Uterus (tissue), 4 donors: ENCODE measurements around the gene SSTR4. TPM values are rescaled to one million over a fixed set of nuclear protein-coding genes. Genes with fewer than 3 reads are reported as not detected.

Experiments
- DNase-seq, 2 donors: peaks; one replicate each; pipeline ENCODE4 v3.0.0-alpha.2; 2019 to 2020
- H3K27ac ChIP-seq, 2 donors: fragments of 200-600 bp; sonication (generic); 1 replicate in 1 of 2; 2 replicates in 1 of 2; pipeline ENCODE4 v1.5.1; 2016 to 2018
- H3K27me3 ChIP-seq, 2 donors: fragments of 200-600 bp; sonication (generic); one replicate each; pipeline ENCODE4 v1.5.1; 2018 to 2019; ENCODE audit warnings: control low read depth in 1 of 2
- H3K36me3 ChIP-seq, 2 donors: fragments of 200-600 bp; sonication (generic); one replicate each; pipeline ENCODE4 v1.5.1; 2019; ENCODE audit warnings: control low read depth in 1 of 2
- H3K4me1 ChIP-seq, 2 donors: fragments of 200-600 bp; sonication (generic); one replicate each; pipeline ENCODE4 v1.5.1; 2018 to 2019; ENCODE audit warnings: control low read depth in 1 of 2
- H3K4me3 ChIP-seq, 2 donors: fragments of 200-600 bp; sonication (generic); 1 replicate in 1 of 2; 2 replicates in 1 of 2; pipeline ENCODE4 v1.5.1; 2018 to 2019; ENCODE audit warnings: mild to moderate bottlenecking in 1 of 2
- H3K9me3 ChIP-seq, 2 donors: fragments of 200-600 bp; sonication (generic); one replicate each; pipeline ENCODE4 v1.5.1; 2019; ENCODE audit warnings: control low read depth in 1 of 2
- CTCF ChIP-seq, 4 experiments: fragments of 200-600 bp in 2 of 4; fragments of 450-650 bp in 2 of 4; sonication (generic) in 2 of 4; IDR thresholded peaks; one replicate each; pipeline ENCODE4 v1.5.1; 2016 to 2019; ENCODE audit warnings: antibody characterized with exemption in 4 of 4, mild to moderate bottlenecking in 2 of 4, moderate library complexity in 1 of 4
- POLR2A ChIP-seq, 2 donors: fragments of 450-650 bp; IDR thresholded peaks; one replicate each; pipeline ENCODE4 v1.6.1; 2016; ENCODE audit warnings: antibody characterized with exemption in 2 of 2, mild to moderate bottlenecking in 1 of 2, moderate library complexity in 1 of 2
- intact Hi-C: fragments of 100-400 bp; cut with DNase I; formaldehyde crosslinking; loops from one replicate; pipeline ENCODE4 v1.15.1; 2023; ENCODE audit warnings: low total_unique reads
- total RNA-seq, 4 donors: library from RNA; depleted of rRNA in 3 of 4; stranded (reverse); fragments of >200 nt in 3 of 4; gene quantifications; one replicate each; pipeline versions ENCODE4 v1.1.0 to v1.2.4, GENCODE V29; 2014 to 2023
- donor health status: DM: yes; HTN: yes; CAD: no.

Gene SSTR4
- total RNA-seq, 4 donors from 2014 or later, result not detected

GRCh38 chr20:23028392-23028791 lies 6.7 kb upstream of the SSTR4 start:
- Histone ChIP-seq H3K27me3 (no peaks in the 10 kb centered on the region), H3K36me3 (no peaks in the 10 kb centered on the region), H3K4me3 (no peak overlapping the region), H3K27ac (no peak overlapping the region), H3K4me1 (no peaks in the 10 kb centered on the region), H3K9me3 (no peaks in the 10 kb centered on the region)
- TF ChIP-seq POLR2A (IDR thresholded peaks at IDR 0.05) (no peak), CTCF (IDR thresholded peaks at IDR 0.05) (no peak)
- intact Hi-C loops, result no loop called here
- DNase-seq, result no peak

DNA sequence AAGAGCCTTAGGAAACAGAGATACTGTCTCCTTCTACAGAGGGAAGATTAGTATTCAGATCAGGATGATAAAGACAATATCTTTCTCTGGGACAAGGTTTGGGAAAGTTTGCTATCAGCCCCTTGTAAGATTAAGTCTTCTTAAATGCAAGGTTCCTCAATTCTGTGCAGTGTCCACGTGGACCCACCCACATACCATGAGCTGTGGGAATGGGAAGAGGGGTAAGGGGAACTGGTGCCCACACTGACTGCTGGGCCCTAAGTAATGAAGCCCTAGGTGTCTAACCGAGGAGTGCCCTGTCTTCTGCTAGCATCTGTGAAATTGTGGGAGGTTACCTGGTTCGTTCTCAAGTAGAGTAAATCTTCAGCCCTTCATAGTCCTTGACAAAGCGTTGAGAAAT lies 5.8 kb upstream of the SSTR4 start:
- no peak for TF ChIP-seq POLR2A (IDR thresholded peaks at IDR 0.05)
- TF ChIP-seq CTCF (IDR thresholded peaks at IDR 0.05), result no peak
- Histone ChIP-seq H3K4me1 (no peaks in the 10 kb centered on the region), H3K27ac (no peak overlapping the region), H3K36me3 (no peaks in the 10 kb centered on the region), H3K9me3 (no peaks in the 10 kb centered on the region), H3K4me3 (no peak overlapping the region), H3K27me3 (no peaks in the 10 kb centered on the region)
- no peak for DNase-seq
- intact Hi-C loops, result no loop called here

- intact Hi-C loops, result no loop called here
- H3K4me3 ChIP-seq, result no peak overlapping the region
- TF ChIP-seq CTCF (IDR thresholded peaks at IDR 0.05), result no peak
- TF ChIP-seq POLR2A (IDR thresholded peaks at IDR 0.05), result no peak
- no peaks in the 10 kb centered on the region for H3K36me3 ChIP-seq
- no peaks in the 10 kb centered on the region for H3K4me1 ChIP-seq
- H3K27me3 ChIP-seq, result no peaks in the 10 kb centered on the region
- H3K9me3 ChIP-seq, result no peaks in the 10 kb centered on the region
- no peak overlapping the region for H3K27ac ChIP-seq
- no peak for DNase-seq
These were observed 3.8 kb upstream of the SSTR4 start for GRCh38 chr20:23031346-23031745.

DNA sequence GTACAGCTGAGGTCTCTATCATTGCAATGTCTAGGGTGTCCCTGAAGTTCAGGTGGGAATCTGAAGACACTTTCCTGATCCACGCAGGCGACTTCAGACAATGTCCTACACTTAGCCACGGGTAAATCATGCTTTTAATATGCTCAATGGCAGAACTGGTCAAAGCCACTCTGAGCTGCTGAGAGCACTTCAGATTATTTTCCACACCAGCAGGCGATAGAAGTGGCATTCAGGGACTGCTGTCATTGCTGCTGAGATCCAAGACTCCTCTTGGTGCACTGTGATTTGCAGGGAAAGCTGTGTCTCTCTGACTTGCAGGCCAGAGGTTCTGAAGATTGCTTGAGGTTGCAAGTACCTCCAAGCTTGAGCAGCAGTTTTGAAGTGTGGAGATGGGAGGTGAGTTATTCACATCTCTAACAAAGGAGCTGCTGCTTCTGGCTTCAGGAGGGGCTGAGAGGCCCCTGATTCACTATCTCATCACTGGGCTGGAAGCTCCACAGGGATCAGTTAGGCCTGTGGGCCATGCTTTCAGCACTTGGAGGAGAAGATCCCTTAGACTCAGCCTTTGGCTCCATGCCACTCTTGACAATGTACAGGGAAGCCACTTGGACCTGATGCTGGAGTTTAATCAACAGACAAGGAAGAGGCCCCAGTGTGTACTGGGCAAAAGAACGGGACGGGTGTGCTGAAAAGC lies 2.9 kb upstream of the SSTR4 start:
- Histone ChIP-seq H3K4me3 (no peak overlapping the region), H3K27ac (no peak overlapping the region), H3K4me1 (no peaks in the 10 kb centered on the region), H3K36me3 (no peaks in the 10 kb centered on the region), H3K27me3 (no peaks in the 10 kb centered on the region), H3K9me3 (no peaks in the 10 kb centered on the region)
- TF ChIP-seq CTCF (IDR thresholded peaks at IDR 0.05), result no peak
- TF ChIP-seq POLR2A (IDR thresholded peaks at IDR 0.05), result no peak
- DNase-seq, result no peak
- intact Hi-C loops, result no loop called here

- no peak overlapping the region for H3K4me3 ChIP-seq
- no peak for TF ChIP-seq CTCF (IDR thresholded peaks at IDR 0.05)
- no peak for TF ChIP-seq POLR2A (IDR thresholded peaks at IDR 0.05)
- no peak overlapping the region for H3K27ac ChIP-seq
- no peaks in the 10 kb centered on the region for H3K27me3 ChIP-seq
- H3K9me3 ChIP-seq, result no peaks in the 10 kb centered on the region
- H3K4me1 ChIP-seq, result no peaks in the 10 kb centered on the region
- no peaks in the 10 kb centered on the region for H3K36me3 ChIP-seq
- no peak for DNase-seq
- intact Hi-C loops, result no loop called here
These were observed 2.4 kb upstream of the SSTR4 start for GRCh38 chr20:23032750-23033078.
